ENCODE measurements around the gene GBX2. TPM values are rescaled to one million over a fixed set of nuclear protein-coding genes. Genes with fewer than 3 reads are reported as not detected.

The GBX2 gene
- total and polyA plus RNA-seq, 10 of the 15 experiments (the other 5 are each of a cell fraction or from before 2014, with no cell fraction given): not detected

- H4K20me1 ChIP-seq (ENCODE audit: control insufficient read depth, insufficient read depth): no peaks in the 10 kb centered on the region
- ATAC-seq (no peak), DNase-seq (ENCODE audit: low read depth, low spot score) (no peak), FAIRE-seq (no peak)
- intact Hi-C loops (cut with micrococcal nuclease; ENCODE audit: unreplicated experiment) (no loop called here), in situ Hi-C loops (cut with MboI) (no loop called here)
- no TSS peak for BruUV-seq (replicated peaks)
- H3K9me3 ChIP-seq (replicated peaks; ENCODE audit: control insufficient read depth, insufficient read depth, low read length): no peaks in the 10 kb centered on the region
- WGBS (ENCODE audit: insufficient coverage, insufficient replicate concordance, low lambda C conversion rate, missing lambda C conversion rate): 28% methylated on average over 12 of the region's 12 CpGs
- H3K4me3 ChIP-seq: no peak overlapping the region
- no peak overlapping the region for H3K4me2 ChIP-seq (ENCODE audit: control insufficient read depth, insufficient read depth)
- no peaks in the 10 kb centered on the region; a peak in 2 of 4 replicates for H3K27me3 ChIP-seq (replicated peaks in 1 of 2; ENCODE audit: control insufficient read depth in 2 of 2, insufficient read depth in 2 of 2, low read length in 1 of 2)
- H3K36me3 ChIP-seq (ENCODE audit: control insufficient read depth in 2 of 2, insufficient read depth in 2 of 2, low read length in 1 of 2): no peaks in the 10 kb centered on the region
- ChIA-PET POLR2A (no interaction called here), CTCF (no interaction called here), RAD21 (ENCODE audit: unreplicated experiment) (no interaction called here), SMC1A (ENCODE audit: uncharacterized antibody, unreplicated experiment) (no interaction called here)
- no peaks in the 10 kb centered on the region for H3K4me1 ChIP-seq (ENCODE audit: control insufficient read depth, insufficient read depth, low read length)
- no peak overlapping the region for H3K9ac ChIP-seq (ENCODE audit: control insufficient read depth, insufficient read depth, low read length)
- H2AFZ ChIP-seq (ENCODE audit: control insufficient read depth, low read depth, low read length): no peak overlapping the region
- H3K79me2 ChIP-seq (ENCODE audit: control insufficient read depth, insufficient read depth, low read length): no peaks in the 10 kb centered on the region
- no peak overlapping the region for H3K27ac ChIP-seq (ENCODE audit: control insufficient read depth, insufficient read depth)
- TF ChIP-seq TARDBP (IDR thresholded peaks at IDR 0.05; ENCODE audit: borderline replicate concordance): no peak
- TF ChIP-seq ZNF217 (IDR thresholded peaks at IDR 0.05): no peak
- TF ChIP-seq JUND (IDR thresholded peaks at IDR 0.05; ENCODE audit: low read depth, low read length): no peak
- no peak for TF ChIP-seq ZBTB4 (CRISPR knock-in tag; IDR thresholded peaks at IDR 0.05)
- no peak for TF ChIP-seq CHD1 (IDR thresholded peaks at IDR 0.05; ENCODE audit: low read depth, low read length)
- no peak for TF ChIP-seq MTA2 (IDR thresholded peaks at IDR 0.05; ENCODE audit: low read depth)
- no peak for TF ChIP-seq RELA (IDR thresholded peaks at IDR 0.05; ENCODE audit: borderline replicate concordance, partially characterized antibody)
- no peak for TF ChIP-seq NFYA (IDR thresholded peaks at IDR 0.05; ENCODE audit: borderline replicate concordance, low read depth, low read length)
- TF ChIP-seq MYC (IDR thresholded peaks at IDR 0.05; ENCODE audit: insufficient read depth, insufficient read length, insufficient replicate concordance, low read length, severe bottlenecking): no peak
- TF ChIP-seq SUZ12 (IDR thresholded peaks at IDR 0.05; ENCODE audit: unreplicated experiment): no peak
- no peak for TF ChIP-seq PBX3 (IDR thresholded peaks at IDR 0.05; ENCODE audit: insufficient replicate concordance, low read depth, low read length)
- TF ChIP-seq CUX1 (IDR thresholded peaks at IDR 0.05; ENCODE audit: insufficient replicate concordance, low read depth, low read length): no peak
Measured at GRCh38 chr2:236215761-236216333, 47.7 kb upstream of the GBX2 start.

All from GM12878 (cell line).